Measurements from ENCODE around the gene FAU.
"Not testable (repeated sequence)": the region's sequence is repeated elsewhere in the genome, so short reads cannot be mapped to it uniquely, and the experiment has no call there.

Gene FAU

DNA sequence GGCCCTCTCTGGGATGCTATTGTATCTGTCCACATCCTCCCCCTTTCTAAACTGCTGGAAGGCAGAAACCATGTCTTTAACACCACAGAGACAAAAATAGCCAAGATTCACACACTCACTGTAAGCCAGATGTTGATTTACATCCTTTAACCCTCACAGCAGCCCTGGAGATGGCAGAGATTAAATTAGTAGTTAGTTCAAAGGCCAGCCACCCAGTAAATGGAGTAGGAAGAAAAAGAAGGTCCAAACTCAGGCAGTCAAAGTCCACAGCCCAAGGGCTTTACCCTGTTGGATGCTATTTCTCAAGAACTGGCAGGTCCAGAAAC lies 2.3 kb downstream of the FAU start:
- DNase-seq: no peak

DNA sequence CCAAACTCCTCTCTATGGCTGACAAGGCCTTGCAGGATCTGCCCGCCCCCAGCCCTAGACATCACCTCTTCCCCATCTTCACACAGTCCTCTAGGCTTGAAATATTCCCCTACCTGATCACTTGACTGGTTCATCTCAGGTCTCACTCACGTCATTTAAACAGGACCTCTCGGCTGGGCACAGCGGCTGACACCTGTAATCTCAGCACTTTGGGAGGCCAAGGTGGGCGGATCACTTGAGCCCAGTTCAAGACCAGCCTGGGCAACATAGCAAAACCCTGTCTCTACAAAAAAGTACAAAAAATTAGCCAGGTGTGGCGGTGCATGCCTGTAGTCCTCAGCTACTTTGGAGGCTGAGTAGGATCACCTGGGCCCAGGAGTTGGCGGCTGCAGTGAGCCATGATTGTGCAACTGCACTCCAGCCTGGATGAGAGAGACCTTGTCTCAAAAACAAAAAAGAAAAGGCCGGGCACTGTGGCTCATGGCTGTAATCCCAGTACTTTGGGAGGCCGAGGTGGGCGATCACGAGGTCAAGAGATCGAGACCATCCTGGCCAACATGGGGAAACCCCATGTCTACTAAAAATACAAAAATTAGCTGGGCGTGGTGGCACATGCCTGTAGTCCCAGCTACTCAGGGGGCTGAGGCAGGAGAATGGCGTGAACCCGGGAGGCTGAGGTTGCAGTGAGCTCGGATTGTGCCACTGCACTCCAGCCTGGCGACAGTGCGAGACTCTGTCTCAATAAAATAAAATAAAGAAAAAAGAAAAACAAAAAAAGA lies 2.9 kb downstream of the FAU start:
- not testable (repeated sequence) for DNase-seq

- no peak for DNase-seq
Measured at GRCh38 chr11:65118097-65118837, 3.7 kb downstream of the FAU start.

GRCh38 chr11:65117206-65118096 lies 4.5 kb downstream of the FAU start, which contains the start of gene ZNHIT2:
Gene ZNHIT2 (minus strand): TSS chr11:65117701. CDS start chr11:65117653, 48 bp downstream.
- peak; percentile 94 for DNase-seq

- DNase-seq: no peak
Measured at GRCh38 chr11:65116370-65117205, 5.3 kb downstream of the FAU start.

DNA sequence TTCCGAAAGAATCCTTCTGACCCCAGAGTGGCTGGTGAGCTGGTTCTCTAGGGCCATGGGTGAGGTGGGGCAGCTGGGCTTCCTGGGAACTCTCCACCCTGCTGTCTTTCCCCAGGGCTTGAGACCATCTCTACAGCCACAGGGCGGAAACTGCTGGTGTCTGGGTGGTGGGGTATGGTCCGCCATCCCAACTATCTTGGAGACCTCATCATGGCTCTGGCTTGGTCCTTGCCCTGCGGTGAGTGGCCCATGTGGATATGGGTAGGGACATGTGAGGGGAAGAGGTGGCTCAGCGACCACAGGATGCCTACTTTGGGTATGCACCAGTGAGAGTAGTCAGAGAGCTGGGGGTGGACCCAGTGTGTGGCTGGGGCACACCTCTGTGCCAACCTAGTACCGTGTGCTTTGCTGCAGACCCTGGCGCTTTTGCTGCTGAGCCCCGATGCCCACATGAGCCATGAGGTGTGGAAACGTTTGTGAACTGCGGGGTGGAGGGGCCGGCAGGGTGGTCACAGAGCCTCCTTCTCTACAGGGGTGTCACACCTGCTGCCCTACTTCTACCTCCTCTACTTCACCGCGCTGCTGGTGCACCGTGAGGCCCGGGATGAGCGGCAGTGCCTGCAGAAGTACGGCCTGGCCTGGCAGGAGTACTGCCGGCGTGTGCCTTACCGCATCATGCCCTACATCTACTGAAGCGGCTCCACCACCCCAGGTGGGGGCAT lies 6.4 kb downstream of the FAU start:
- DNase-seq: no peak

DNA sequence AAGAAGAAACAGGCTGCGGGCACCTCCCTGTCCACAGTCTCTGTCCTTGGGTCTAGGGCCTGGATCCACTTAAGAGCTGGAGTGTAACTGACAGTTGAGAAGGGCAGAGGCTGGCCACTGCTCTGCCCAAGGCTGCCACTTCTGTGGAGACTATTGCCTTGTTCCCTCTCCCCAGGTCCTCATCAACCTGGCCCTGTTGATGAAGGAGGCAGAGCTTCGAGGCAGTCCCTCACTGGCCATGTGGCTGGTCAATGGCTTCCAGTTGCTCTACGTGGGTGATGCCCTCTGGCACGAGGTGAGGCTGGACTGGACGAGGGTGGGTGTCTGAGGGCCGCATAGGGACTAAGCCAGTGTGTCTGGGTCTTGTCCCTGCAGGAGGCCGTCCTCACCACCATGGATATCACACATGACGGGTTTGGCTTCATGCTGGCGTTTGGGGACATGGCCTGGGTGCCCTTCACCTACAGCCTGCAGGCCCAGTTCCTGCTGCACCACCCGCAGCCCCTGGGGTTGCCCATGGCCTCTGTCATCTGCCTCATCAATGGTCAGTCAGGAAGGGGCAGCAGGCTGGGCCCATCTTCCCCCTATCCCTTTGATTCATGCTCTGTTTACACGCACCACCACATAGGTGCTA lies 7.3 kb downstream of the FAU start:
- no peak for DNase-seq

- no peak for DNase-seq
Measured at GRCh38 chr11:65113839-65114238, 8.1 kb downstream of the FAU start.

- no peak for DNase-seq
Measured at GRCh38 chr11:65113361-65113756, 8.6 kb downstream of the FAU start.

DNA sequence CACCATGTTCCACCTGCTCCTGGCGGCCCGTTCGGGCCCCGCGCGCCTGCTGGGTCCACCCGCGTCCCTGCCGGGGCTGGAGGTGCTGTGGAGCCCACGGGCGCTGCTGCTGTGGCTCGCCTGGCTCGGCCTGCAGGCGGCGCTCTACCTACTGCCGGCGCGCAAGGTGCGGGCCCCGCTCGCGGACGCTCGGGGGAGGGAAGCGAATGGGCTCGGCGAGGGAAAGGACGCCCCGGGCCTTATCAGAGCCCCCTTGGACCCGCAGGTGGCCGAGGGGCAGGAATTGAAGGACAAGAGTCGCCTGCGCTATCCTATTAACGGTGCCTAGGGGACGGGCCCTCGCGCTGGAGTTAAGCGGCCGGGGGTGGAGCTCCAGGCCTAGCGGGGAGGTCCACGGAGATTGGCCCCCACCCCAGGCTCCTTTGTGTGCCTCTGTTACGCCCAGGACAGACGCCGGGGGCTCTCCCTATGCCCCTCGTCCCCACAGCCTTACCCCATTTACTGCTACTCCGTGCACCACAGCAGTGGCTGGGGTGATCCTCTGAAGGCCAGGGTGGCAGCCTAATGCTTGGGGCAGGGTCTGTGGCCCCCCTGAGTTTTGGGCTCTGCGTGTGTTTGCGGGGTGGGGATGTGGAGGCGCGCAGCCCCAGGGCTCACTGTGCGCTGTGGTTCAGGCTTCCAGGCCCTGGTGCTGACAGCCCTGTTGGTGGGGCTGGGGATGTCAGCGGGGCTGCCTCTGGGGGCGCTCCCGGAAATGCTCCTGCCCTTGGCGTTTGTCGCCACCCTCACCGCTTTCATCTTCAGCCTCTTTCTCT lies 9.2 kb downstream of the FAU start:
- DNase-seq: no peak

DNA sequence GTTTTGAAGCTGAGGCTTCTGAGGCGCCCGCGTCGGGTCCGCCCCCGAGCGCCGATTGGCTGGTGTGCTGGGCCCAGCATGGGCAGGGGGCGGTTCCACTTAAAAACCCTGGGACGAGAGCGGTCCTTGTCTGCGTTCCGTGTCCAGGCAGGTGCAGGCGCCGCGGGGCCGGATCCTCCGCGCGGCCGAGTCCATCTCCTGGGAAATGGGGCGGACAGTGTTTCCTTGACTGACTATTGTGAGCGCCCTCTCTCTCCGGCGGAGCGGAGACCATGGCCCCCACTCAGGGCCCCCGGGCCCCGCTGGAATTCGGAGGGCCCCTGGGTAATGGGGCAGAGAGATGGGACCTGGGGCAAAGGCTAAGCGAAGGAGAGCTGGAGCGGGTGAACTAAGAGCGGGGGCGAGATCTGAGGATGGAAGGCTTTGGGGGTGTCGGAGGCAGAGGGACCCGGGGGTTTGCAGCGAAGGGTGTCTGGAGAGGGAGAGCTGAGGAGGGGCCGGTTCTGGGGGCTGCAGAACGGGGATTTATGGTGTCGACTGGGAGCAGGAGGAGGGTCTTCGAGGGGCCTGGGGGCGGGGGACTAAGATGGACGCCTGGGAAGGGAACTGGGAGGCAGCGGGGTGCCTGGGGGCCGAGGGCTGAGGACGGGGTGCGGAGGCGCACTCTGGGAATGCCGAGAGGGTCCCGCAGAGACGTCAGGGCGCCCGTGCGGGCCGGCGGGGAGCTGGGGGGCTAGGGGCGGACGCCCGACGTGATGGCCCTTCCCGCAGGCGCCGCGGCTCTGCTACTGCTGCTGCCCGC lies 10.0 kb downstream of the FAU start, which contains the start of gene TM7SF2:
TM7SF2 (plus strand) TSS at position 129 of the 802 bp plus-strand sequence; CDS start at position 273, 144 bp downstream.
- peak; percentile 85 for DNase-seq

DNA sequence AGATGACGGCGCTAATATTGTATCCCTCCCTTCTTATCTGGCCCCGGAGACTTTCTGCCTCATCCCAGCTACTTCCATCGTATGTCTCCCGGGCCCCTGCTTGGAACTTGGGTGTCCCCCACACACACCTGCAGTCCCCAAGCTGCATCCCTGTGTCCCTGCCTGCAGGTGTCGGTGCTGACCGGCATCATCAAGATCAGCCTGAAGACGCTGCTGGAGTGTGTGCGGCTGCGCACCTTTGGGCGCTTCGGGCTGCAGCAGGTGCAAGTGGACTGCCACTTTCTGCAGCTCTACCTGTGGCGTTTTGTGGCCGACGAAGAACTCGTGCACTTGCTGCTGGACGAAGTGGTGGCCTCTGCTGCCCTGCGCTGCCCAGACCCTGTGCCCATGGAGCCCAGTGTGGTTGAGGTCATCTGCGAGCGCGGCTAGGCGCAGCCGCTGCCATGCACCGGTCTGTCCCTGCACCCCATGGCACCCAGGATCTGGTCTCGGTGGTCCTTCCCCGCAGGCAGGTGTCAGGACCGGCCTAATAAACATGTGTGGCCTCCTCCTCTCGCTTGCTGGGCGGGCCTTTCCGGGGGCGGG lies 10.7 kb downstream of the FAU start:
- no peak for DNase-seq

DNA sequence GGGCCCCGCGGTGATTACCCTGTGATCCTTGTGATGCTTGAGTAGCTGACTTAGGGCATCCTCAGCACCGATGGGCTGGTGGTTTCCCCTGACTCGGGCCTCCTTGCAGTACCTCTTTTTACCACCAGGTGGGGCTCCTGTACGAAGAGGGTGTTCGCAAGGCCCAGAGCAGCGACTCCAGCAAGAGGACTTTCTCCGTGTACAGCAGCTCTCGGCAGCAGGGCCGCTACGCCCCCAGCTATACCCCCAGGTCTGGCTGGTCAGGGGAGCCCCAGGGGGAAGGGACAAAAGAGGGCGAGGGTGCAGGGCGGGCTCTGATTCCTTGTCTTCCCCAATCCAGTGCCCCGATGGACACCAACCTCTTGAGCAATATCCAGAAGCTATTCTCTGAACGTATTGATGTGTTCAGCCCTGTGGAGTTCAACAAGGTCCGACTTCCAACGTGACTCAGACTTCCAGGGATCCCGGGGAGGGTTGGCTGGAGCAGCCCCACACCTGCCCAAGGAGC lies 11.5 kb downstream of the FAU start:
- peak; percentile 13 for DNase-seq

GRCh38 chr11:65109231-65110198 lies 12.4 kb downstream of the FAU start:
- DNase-seq: no peak

DNA sequence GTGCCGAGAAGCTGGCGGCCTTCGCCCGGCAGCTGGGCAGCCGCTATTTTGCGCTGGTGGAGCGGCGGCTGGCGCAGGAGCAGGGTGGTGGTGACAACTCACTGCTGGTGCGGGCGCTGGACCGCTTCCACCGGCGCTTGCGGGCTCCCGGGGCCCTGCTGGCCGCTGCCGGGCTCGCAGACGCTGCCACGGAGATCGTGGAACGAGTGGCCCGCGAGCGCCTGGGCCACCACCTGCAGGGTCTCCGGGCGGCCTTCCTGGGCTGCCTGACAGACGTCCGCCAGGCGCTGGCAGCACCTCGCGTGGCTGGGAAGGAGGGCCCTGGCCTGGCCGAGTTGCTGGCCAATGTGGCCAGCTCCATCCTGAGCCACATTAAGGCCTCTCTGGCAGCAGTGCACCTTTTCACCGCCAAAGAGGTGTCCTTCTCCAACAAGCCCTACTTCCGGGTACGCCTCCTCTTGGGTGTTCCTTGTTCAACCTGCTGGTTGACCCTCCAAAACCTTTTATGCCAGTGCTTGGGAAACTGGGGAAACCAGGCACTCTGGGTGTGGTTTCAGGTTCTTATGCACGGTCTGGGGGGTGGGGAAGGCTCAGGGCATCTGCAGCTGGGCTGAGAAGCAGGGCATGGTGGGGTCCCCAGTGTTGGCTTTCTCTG lies 13.3 kb downstream of the FAU start:
- DNase-seq: no peak

DNA sequence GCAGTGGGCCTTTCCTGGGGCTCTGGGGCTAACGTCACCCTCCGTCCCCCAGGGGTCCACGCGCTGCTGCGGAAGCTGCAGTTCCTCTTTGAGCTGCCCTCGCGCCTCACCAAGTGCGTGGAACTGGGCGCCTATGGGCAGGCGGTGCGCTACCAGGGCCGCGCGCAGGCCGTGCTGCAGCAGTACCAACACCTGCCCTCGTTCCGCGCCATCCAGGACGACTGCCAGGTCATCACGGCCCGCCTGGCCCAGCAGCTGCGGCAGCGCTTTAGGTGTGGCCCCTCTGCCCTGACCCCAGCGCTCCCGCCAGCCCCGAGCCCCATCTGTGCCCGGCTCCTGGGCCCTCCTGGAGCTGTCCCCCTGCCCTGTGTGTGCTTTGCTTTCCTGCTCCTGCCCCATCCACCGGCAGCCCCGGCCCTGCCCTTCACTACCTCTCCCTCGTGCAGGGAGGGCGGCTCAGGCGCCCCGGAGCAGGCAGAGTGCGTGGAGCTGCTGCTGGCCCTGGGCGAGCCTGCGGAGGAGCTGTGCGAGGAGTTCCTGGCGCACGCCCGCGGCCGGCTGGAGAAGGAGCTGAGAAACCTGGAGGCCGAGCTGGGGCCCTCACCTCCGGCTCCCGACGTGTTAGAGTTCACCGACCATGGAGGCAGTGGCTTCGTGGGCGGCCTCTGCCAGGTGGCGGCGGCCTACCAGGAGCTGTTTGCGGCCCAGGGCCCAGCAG lies 14.0 kb downstream of the FAU start:
- no peak for DNase-seq
